Measurements from ENCODE around the gene TEX51. TPM values are rescaled to one million over a fixed set of nuclear protein-coding genes. Genes with fewer than 3 reads are reported as not detected.

TEX51 gene
- total and polyA plus RNA-seq, 2 of the 4 experiments (the other 2 are of a cell fraction) = not detected

DNA sequence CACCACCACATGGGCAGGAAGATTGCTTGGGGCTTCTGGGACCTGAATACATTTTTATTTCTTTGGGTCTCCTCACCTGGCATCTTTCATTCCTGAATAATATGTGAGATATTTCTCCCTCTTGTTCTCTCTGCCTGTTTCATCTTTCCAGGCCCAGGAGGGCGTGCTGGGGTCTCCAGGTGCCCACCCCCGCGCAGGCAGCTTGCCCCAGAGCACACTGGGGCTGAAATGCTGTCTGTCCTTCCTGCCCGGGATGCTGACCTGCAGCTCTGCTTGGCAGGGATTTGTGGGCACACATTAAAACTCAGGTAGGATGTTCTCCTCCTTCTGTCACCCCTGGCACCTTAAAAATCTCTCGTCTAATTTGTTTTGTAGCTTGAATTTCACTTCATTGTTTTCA, 39.7 kb upstream of the TEX51 start:
- H2BK120ac ChIP-seq (ENCODE audit: low read depth, low read length) = no peak overlapping the region
- 10% methylated on average over 2 of the region's 5 CpGs; no CpG with 5 or more reads in 1 of the 2 experiments for WGBS, 2 experiments (ENCODE audit: extremely low coverage in 2 of 2, insufficient read length in 1 of 2)
- ATAC-seq (ENCODE audit: low read depth) (no peak), DNase-seq (no peak)
- H3K9me1 ChIP-seq (ENCODE audit: insufficient read depth, low read length) = no peaks in the 10 kb centered on the region
- H3K9ac ChIP-seq (ENCODE audit: low read depth, low read length) = no peak overlapping the region
- BruUV-seq (replicated peaks) = no TSS peak
- H2AFZ ChIP-seq (replicated peaks; ENCODE audit: low read length, poor library complexity) = no peak overlapping the region
- TF ChIP-seq POLR2A (IDR thresholded peaks at IDR 0.05; ENCODE audit: low read depth, low read length) = no peak
- no peak for TF ChIP-seq SMC3 (IDR thresholded peaks at IDR 0.05; ENCODE audit: low read depth, low read length)
- TF ChIP-seq FOS (IDR thresholded peaks at IDR 0.05; ENCODE audit: low read depth, low read length) = no peak
- no peak for TF ChIP-seq RCOR1 (IDR thresholded peaks at IDR 0.05; ENCODE audit: insufficient replicate concordance, low read length)
- TF ChIP-seq BHLHE40 (IDR thresholded peaks at IDR 0.05; ENCODE audit: low read depth, low read length) = no peak
- no peaks in the 10 kb centered on the region for H3K9me3 ChIP-seq (ENCODE audit: control insufficient read depth, insufficient read depth, low read length)
- in situ Hi-C loops (cut with MboI; ENCODE audit: low sequenced_read_pairs) = no loop called here
- no peak overlapping the region for H2BK5ac ChIP-seq (ENCODE audit: low read depth, low read length, poor library complexity, severe bottlenecking)
- intact Hi-C loops (cut with micrococcal nuclease) = no loop called here
- H3K27ac ChIP-seq (ENCODE audit: insufficient read depth, low read length) = no peak overlapping the region
- no peak overlapping the region for H2BK20ac ChIP-seq (ENCODE audit: low read depth, low read length)
- no peak overlapping the region for H3K23ac ChIP-seq (ENCODE audit: low read depth, low read length)
- H3K4me2 ChIP-seq (ENCODE audit: low read depth, low read length) = no peak overlapping the region
- POLR2A ChIA-PET (ENCODE audit: unreplicated experiment) = no interaction called here
- H4K5ac ChIP-seq (ENCODE audit: low read depth, low read length) = no peak overlapping the region
- H3K18ac ChIP-seq (ENCODE audit: low read depth, low read length) = no peak overlapping the region
- no peak overlapping the region for H4K91ac ChIP-seq (ENCODE audit: insufficient read depth, low read depth, low read length)
- H3K4me3 ChIP-seq (ENCODE audit: insufficient read depth, low read depth, low read length) = no peak overlapping the region
- no peak overlapping the region for H2BK15ac ChIP-seq (ENCODE audit: low read depth, low read length)
- no peaks in the 10 kb centered on the region for H3K36me3 ChIP-seq (ENCODE audit: control insufficient read depth, insufficient read depth, low read length)
- H3K79me1 ChIP-seq (ENCODE audit: low read depth in 1 of 2, low read length in 2 of 2) = no peaks in the 10 kb centered on the region
- H2AK9ac ChIP-seq (replicated peaks; ENCODE audit: low read depth, low read length, poor library complexity) = no peak overlapping the region
- H3K27me3 ChIP-seq (ENCODE audit: control insufficient read depth, insufficient read depth, low read length) = 0 out of 2 replicates have a peak, but pooled peaks cover 2% of the 10 kb centered on the region
- dilution Hi-C loops (cut with HindIII; ENCODE audit: low sequenced_read_pairs, unreplicated experiment) = no loop called here
- H3K56ac ChIP-seq (ENCODE audit: extremely low read depth, insufficient read depth, low read length) = no peak overlapping the region
- H3K4ac ChIP-seq (ENCODE audit: low read depth, low read length) = no peak overlapping the region
- H3K4me1 ChIP-seq (ENCODE audit: control insufficient read depth, insufficient read depth, low read length) = no peaks in the 10 kb centered on the region
- H2AK5ac ChIP-seq (ENCODE audit: low read depth, low read length) = no peak overlapping the region
- no peaks in the 10 kb centered on the region for H4K20me1 ChIP-seq (ENCODE audit: insufficient read depth, low read length)
- H4K8ac ChIP-seq (ENCODE audit: low read depth in 2 of 2, low read length in 2 of 2) = no peak overlapping the region
- no peak overlapping the region for H3K14ac ChIP-seq (replicated peaks; ENCODE audit: low read depth, low read length)
- CTCF ChIA-PET = no interaction called here

All from IMR-90 (cell line).